GM18951 (cell line): ENCODE measurements around the gene EFEMP1.
"Not testable (repeated sequence)": the region's sequence is repeated elsewhere in the genome, so short reads cannot be mapped to it uniquely, and the experiment has no call there.

ENCODE experiments used
- POLR2A ChIP-seq: IDR thresholded peaks from 4 replicates; pipeline ENCODE4 v1.6.1; 2011; ENCODE audit warnings: mild to moderate bottlenecking; ENCODE audit not compliant: insufficient read length, insufficient read depth; ENCODE audit errors: extremely low read depth
- in situ Hi-C: fragments of 300-500 bp; cut with MboI; formaldehyde crosslinking; loops from one replicate; pipeline ENCODE4 v1.12.0; 2022; ENCODE audit warnings: low sequenced_read_pairs, mixed read lengths, inconsistent platforms; ENCODE audit not compliant: unreplicated experiment

The EFEMP1 gene

GRCh38 chr2:55838653-55839052 lies 84.9 kb downstream of the EFEMP1 start:
- TF ChIP-seq POLR2A: no peak
- in situ Hi-C loops: no loop called here

GRCh38 chr2:55838117-55838516 lies 85.5 kb downstream of the EFEMP1 start:
- in situ Hi-C loops: not testable (repeated sequence)

- TF ChIP-seq POLR2A: no peak
- in situ Hi-C loops: no loop called here
These were observed 86.5 kb downstream of the EFEMP1 start for GRCh38 chr2:55837073-55837472.

- in situ Hi-C loops: not testable (repeated sequence)
These were observed 91.7 kb downstream of the EFEMP1 start for GRCh38 chr2:55831671-55832410.

- TF ChIP-seq POLR2A: no peak
- in situ Hi-C loops: no loop called here
These were observed 95.7 kb downstream of the EFEMP1 start for GRCh38 chr2:55827855-55828254.

GRCh38 chr2:55827428-55827827 lies 96.2 kb downstream of the EFEMP1 start:
- in situ Hi-C loops: not testable (repeated sequence)

GRCh38 chr2:55826246-55826645 lies 97.3 kb downstream of the EFEMP1 start:
- TF ChIP-seq POLR2A: no peak
- in situ Hi-C loops: no loop called here

- no peak for TF ChIP-seq POLR2A
- in situ Hi-C loops: no loop called here
These were observed 99.0 kb downstream of the EFEMP1 start for GRCh38 chr2:55824551-55825096.
